Trophoblast cell (in vitro differentiated cells and primary cell): ENCODE data around the gene PLPP4.
A peak's percentile ranks its signal among the peaks of the same experiment; 100 is the strongest.

Source experiments
- DNase-seq, 2 donors: peaks; one replicate each; pipeline ENCODE4 v3.0.0-alpha.2; 2016
- H2AFZ ChIP-seq: 2 replicates; pipeline ENCODE4 v1.6.1; 2013; ENCODE audit warnings: low read length, moderate library complexity, mild to moderate bottlenecking; ENCODE audit not compliant: insufficient read depth, poor library complexity
- H2AK5ac ChIP-seq: 2 replicates; pipeline ENCODE4 v1.6.1; 2013; ENCODE audit warnings: mild to moderate bottlenecking, low read length
- H2BK120ac ChIP-seq: 2 replicates; pipeline ENCODE4 v1.6.1; 2013; ENCODE audit warnings: low read length, mild to moderate bottlenecking, moderate library complexity; ENCODE audit not compliant: insufficient read depth, poor library complexity
- H2BK12ac ChIP-seq: 2 replicates; pipeline ENCODE4 v1.6.1; 2013; ENCODE audit warnings: mild to moderate bottlenecking, low read length, moderate library complexity
- H2BK5ac ChIP-seq: 2 replicates; pipeline ENCODE4 v1.6.1; 2013; ENCODE audit warnings: low read length, low read depth, moderate library complexity, mild to moderate bottlenecking; ENCODE audit not compliant: poor library complexity
- H3K14ac ChIP-seq: 2 replicates; pipeline ENCODE4 v1.6.1; 2013; ENCODE audit warnings: mild to moderate bottlenecking, low read length
- H3K18ac ChIP-seq: 2 replicates; pipeline ENCODE4 v1.6.1; 2013; ENCODE audit warnings: mild to moderate bottlenecking, low read length
- H3K23ac ChIP-seq: 2 replicates; pipeline ENCODE4 v1.6.1; 2013; ENCODE audit warnings: low read length
- H3K27ac ChIP-seq: 2 replicates; pipeline ENCODE4 v1.5.1; 2013; ENCODE audit warnings: low read depth, mild to moderate bottlenecking, inconsistent platforms, low read length, moderate library complexity
- H3K27me3 ChIP-seq: 2 replicates; pipeline ENCODE4 v1.6.1; 2013; ENCODE audit warnings: inconsistent platforms, mild to moderate bottlenecking, low read length, moderate library complexity; ENCODE audit not compliant: insufficient read depth
- H3K36me3 ChIP-seq, 2 experiments: 1 replicate in 1 of 2; 2 replicates in 1 of 2; pipeline ENCODE4 v1.6.1; 2013; ENCODE audit warnings: low read length in 2 of 2, mild to moderate bottlenecking in 2 of 2, moderate library complexity in 1 of 2; ENCODE audit not compliant: insufficient read depth in 2 of 2, control insufficient read depth in 1 of 2
- H3K4ac ChIP-seq: 2 replicates; pipeline ENCODE4 v1.6.1; 2013; ENCODE audit warnings: low read depth, mild to moderate bottlenecking, low read length, moderate library complexity
- H3K4me1 ChIP-seq, 2 experiments: 1 replicate in 1 of 2; 2 replicates in 1 of 2; pipeline ENCODE4 v1.6.1; 2013; ENCODE audit warnings: low read length in 2 of 2, mild to moderate bottlenecking in 2 of 2, moderate library complexity in 1 of 2; ENCODE audit not compliant: insufficient read depth in 2 of 2, control insufficient read depth in 1 of 2
- H3K4me2 ChIP-seq: 2 replicates; pipeline ENCODE4 v1.6.1; 2013; ENCODE audit warnings: inconsistent platforms, mild to moderate bottlenecking, low read length, moderate library complexity
- H3K4me3 ChIP-seq: 2 replicates; pipeline ENCODE4 v1.5.1; 2013; ENCODE audit warnings: mild to moderate bottlenecking, low read depth, low read length, inconsistent platforms
- H3K79me1 ChIP-seq: one replicate; pipeline ENCODE4 v1.6.1; 2013; ENCODE audit warnings: low read length
- H3K79me2 ChIP-seq: 2 replicates; pipeline ENCODE4 v1.6.1; 2013; ENCODE audit warnings: low read length, mild to moderate bottlenecking; ENCODE audit not compliant: control insufficient read depth, insufficient read depth, poor library complexity
- H3K9ac ChIP-seq: 2 replicates; pipeline ENCODE4 v1.6.1; 2013; ENCODE audit warnings: mild to moderate bottlenecking, low read length
- H3K9me3 ChIP-seq: 2 replicates; pipeline ENCODE4 v1.6.1; 2013; ENCODE audit warnings: low read depth, mild to moderate bottlenecking, control low read depth, inconsistent platforms, low read length; ENCODE audit not compliant: insufficient read depth
- H4K12ac ChIP-seq: 2 replicates; pipeline ENCODE4 v1.6.1; 2013; ENCODE audit warnings: low read depth, mild to moderate bottlenecking, low read length, moderate library complexity
- H4K8ac ChIP-seq: 2 replicates; pipeline ENCODE4 v1.6.1; 2013; ENCODE audit warnings: low read depth, mild to moderate bottlenecking, low read length, moderate library complexity
- H4K91ac ChIP-seq: one replicate; pipeline ENCODE4 v1.6.1; 2013; ENCODE audit warnings: low read depth, mild to moderate bottlenecking, low read length, moderate library complexity
- WGBS: extraction: QIAGEN DNeasy Blood & Tissue Kit; methylation state at CpG from one replicate; pipeline ENCODE4 v1.1.7; 2013; ENCODE audit warnings: missing lambda C conversion rate; ENCODE audit not compliant: insufficient read length, insufficient coverage; ENCODE audit errors: extremely low coverage; 5-methylcytosine and 5-hydroxymethylcytosine counted together

Gene PLPP4

DNA sequence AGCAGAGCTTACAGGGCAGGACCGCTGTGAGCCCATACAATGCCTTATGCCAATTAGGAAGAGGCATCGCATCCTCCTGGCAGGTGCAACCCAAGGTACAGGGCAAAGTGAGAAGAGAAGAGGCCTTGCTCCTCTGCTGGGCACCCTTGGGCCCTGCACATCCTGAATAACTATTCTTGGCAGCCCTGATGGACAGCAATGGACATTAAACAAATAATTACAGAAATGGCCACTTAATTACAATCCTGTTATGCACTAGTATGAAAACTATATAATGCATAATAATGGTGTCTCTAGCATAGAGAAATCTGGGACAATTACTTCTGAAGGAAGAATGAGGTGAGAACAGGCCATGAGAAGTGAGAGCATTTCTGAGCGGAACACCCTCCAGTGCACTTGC lies 83.5 kb downstream of the PLPP4 start:
- no peak overlapping the region for H3K4ac ChIP-seq
- H3K27ac ChIP-seq = no peak overlapping the region
- H3K9me3 ChIP-seq = no peaks in the 10 kb centered on the region
- H3K14ac ChIP-seq = no peak overlapping the region
- no peak overlapping the region for H4K8ac ChIP-seq
- H3K79me2 ChIP-seq = no peaks in the 10 kb centered on the region
- no peak overlapping the region for H3K4me2 ChIP-seq
- no peak overlapping the region for H3K23ac ChIP-seq
- no peak overlapping the region for H2BK5ac ChIP-seq
- H2BK12ac ChIP-seq = no peak overlapping the region
- H3K79me1 ChIP-seq = no peaks in the 10 kb centered on the region
- no peak overlapping the region for H4K12ac ChIP-seq
- H3K4me1 ChIP-seq = peaks cover 2% of the 10 kb centered on the region in 2 experiments
- H3K27me3 ChIP-seq = no peaks in the 10 kb centered on the region
- no peak overlapping the region for H3K9ac ChIP-seq
- H3K18ac ChIP-seq = no peak overlapping the region
- H4K91ac ChIP-seq = no peak overlapping the region
- no peak overlapping the region for H3K4me3 ChIP-seq
- no CpG with 5 or more reads among the region's 3 CpGs for WGBS
- H2AK5ac ChIP-seq = no peak overlapping the region
- H3K36me3 ChIP-seq = no peaks in the 10 kb centered on the region
- H2AFZ ChIP-seq = no peak overlapping the region
- DNase-seq = no peak
- no peak overlapping the region for H2BK120ac ChIP-seq

DNA sequence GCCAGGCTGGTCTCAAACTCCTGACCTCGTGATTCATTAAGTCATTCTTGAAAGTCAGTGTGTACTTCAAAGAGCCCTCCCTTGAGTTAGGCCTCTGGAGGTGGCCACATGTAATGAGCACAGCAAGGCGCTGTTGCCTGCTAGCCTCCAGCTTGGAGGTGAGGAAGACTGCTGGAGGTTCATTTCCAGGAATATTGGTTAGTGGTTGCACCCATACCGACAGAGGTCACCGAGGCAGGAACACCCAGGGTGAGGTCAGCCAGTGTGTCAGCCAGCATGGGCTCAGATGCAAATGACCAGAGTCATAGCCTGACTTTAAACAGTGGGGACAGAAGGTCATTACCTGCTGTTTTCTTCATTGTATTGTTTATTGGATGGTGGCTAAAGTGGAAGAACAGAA lies 85.0 kb downstream of the PLPP4 start:
- H3K4me1 ChIP-seq = peaks cover 2% of the 10 kb centered on the region in 2 experiments
- H2AK5ac ChIP-seq = no peak overlapping the region
- no CpG with 5 or more reads among the region's 4 CpGs for WGBS
- H2BK5ac ChIP-seq = no peak overlapping the region
- H4K12ac ChIP-seq = no peak overlapping the region
- no peak overlapping the region for H3K4me3 ChIP-seq
- no peaks in the 10 kb centered on the region for H3K27me3 ChIP-seq
- no peak for DNase-seq
- no peaks in the 10 kb centered on the region for H3K36me3 ChIP-seq
- H3K79me1 ChIP-seq = no peaks in the 10 kb centered on the region
- H3K79me2 ChIP-seq = no peaks in the 10 kb centered on the region
- no peak overlapping the region for H3K4ac ChIP-seq
- no peaks in the 10 kb centered on the region for H3K9me3 ChIP-seq
- H3K14ac ChIP-seq = no peak overlapping the region
- H2BK120ac ChIP-seq = no peak overlapping the region
- H3K18ac ChIP-seq = no peak overlapping the region
- H3K9ac ChIP-seq = no peak overlapping the region
- H2AFZ ChIP-seq = no peak overlapping the region
- H4K8ac ChIP-seq = no peak overlapping the region
- H3K23ac ChIP-seq = no peak overlapping the region
- H3K27ac ChIP-seq = no peak overlapping the region
- no peak overlapping the region for H3K4me2 ChIP-seq
- H4K91ac ChIP-seq = no peak overlapping the region
- H2BK12ac ChIP-seq = no peak overlapping the region

- no peak overlapping the region for H2BK12ac ChIP-seq
- no peaks in the 10 kb centered on the region for H3K9me3 ChIP-seq
- peak overlapping the region; percentile 54 for H3K9ac ChIP-seq
- H3K14ac ChIP-seq = no peak overlapping the region
- no peak overlapping the region for H3K4ac ChIP-seq
- no peak overlapping the region for H2AK5ac ChIP-seq
- no peaks in the 10 kb centered on the region for H3K27me3 ChIP-seq
- no peaks in the 10 kb centered on the region for H3K79me2 ChIP-seq
- H4K8ac ChIP-seq = no peak overlapping the region
- H3K4me1 ChIP-seq = peaks cover 2% of the 10 kb centered on the region in 2 experiments
- H3K27ac ChIP-seq = no peak overlapping the region
- H2BK5ac ChIP-seq = no peak overlapping the region
- DNase-seq = no peak
- H3K79me1 ChIP-seq = no peaks in the 10 kb centered on the region
- no peak overlapping the region for H3K4me3 ChIP-seq
- H4K12ac ChIP-seq = no peak overlapping the region
- no peak overlapping the region for H2AFZ ChIP-seq
- H2BK120ac ChIP-seq = no peak overlapping the region
- no CpG with 5 or more reads among the region's 7 CpGs for WGBS
- H3K4me2 ChIP-seq = no peak overlapping the region
- no peaks in the 10 kb centered on the region for H3K36me3 ChIP-seq
- no peak overlapping the region for H4K91ac ChIP-seq
- H3K23ac ChIP-seq = no peak overlapping the region
- H3K18ac ChIP-seq = no peak overlapping the region
Measured at GRCh38 chr10:120542591-120542990, 85.6 kb downstream of the PLPP4 start.

DNA sequence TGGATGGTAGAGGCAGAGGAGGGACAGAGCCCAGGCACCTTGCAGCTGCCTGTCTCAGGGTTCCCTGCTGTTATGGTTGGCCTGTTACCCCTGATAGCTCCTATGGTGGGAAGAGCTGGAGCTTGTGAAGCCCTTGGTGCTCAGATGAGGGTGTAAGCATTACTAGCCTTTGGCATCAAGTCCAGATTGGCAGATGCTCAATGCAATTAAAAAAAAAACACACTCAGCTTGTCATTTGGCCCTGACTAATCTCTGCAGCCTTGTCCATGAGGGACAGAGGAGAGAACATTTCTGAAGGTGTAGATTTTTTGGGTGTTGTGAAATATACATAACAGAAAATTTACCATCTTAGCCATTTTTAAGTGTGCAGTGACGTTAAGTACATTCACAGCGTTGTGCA lies 86.3 kb downstream of the PLPP4 start:
- H2BK12ac ChIP-seq = no peak overlapping the region
- H3K4me3 ChIP-seq = no peak overlapping the region
- no peaks in the 10 kb centered on the region for H3K79me1 ChIP-seq
- H4K91ac ChIP-seq = no peak overlapping the region
- no peak overlapping the region for H3K27ac ChIP-seq
- no peak overlapping the region for H3K14ac ChIP-seq
- H2BK5ac ChIP-seq = no peak overlapping the region
- DNase-seq = no peak
- no peaks in the 10 kb centered on the region for H3K36me3 ChIP-seq
- peaks cover 2% of the 10 kb centered on the region in 2 experiments for H3K4me1 ChIP-seq
- H4K12ac ChIP-seq = no peak overlapping the region
- no peaks in the 10 kb centered on the region for H3K9me3 ChIP-seq
- no peak overlapping the region for H2AFZ ChIP-seq
- no peak overlapping the region for H2BK120ac ChIP-seq
- no peak overlapping the region for H3K18ac ChIP-seq
- H3K4me2 ChIP-seq = no peak overlapping the region
- no peak overlapping the region for H3K4ac ChIP-seq
- no peak overlapping the region for H3K23ac ChIP-seq
- H4K8ac ChIP-seq = no peak overlapping the region
- no CpG with 5 or more reads among the region's 2 CpGs for WGBS
- H3K79me2 ChIP-seq = no peaks in the 10 kb centered on the region
- H3K9ac ChIP-seq = no peak overlapping the region
- H3K27me3 ChIP-seq = no peaks in the 10 kb centered on the region
- no peak overlapping the region for H2AK5ac ChIP-seq
